ENCODE measurements around the gene SLC13A3.
"Not testable (repeated sequence)": the region's sequence is repeated elsewhere in the genome, so short reads cannot be mapped to it uniquely, and the experiment has no call there.

SLC13A3 gene

GRCh38 chr20:46680684-46681031, 29.4 kb upstream of the SLC13A3 start:
- DNase-seq = no peak

DNA sequence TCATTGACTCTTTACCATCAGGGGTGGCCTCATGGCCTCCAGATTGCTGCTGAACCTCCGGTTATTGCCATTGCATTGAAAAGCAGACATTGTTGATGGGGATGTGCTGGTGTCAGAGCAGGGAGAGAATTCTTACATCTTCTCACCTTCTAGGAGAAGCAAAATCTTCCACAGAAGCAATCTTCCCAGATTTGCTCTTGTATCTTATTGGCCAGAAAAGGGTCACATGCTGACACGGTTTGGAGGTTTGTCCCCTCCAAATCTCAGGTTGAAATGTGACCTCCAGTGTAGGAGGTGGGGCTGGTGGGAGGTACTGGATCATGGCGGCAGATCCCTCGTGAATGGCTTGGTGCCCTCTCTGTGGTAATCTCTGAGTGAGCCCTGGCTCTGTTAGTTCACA, 27.3 kb upstream of the SLC13A3 start:
- DNase-seq = no peak

- DNase-seq = no peak
Observed at GRCh38 chr20:46677608-46678007, 26.3 kb upstream of the SLC13A3 start.

DNA sequence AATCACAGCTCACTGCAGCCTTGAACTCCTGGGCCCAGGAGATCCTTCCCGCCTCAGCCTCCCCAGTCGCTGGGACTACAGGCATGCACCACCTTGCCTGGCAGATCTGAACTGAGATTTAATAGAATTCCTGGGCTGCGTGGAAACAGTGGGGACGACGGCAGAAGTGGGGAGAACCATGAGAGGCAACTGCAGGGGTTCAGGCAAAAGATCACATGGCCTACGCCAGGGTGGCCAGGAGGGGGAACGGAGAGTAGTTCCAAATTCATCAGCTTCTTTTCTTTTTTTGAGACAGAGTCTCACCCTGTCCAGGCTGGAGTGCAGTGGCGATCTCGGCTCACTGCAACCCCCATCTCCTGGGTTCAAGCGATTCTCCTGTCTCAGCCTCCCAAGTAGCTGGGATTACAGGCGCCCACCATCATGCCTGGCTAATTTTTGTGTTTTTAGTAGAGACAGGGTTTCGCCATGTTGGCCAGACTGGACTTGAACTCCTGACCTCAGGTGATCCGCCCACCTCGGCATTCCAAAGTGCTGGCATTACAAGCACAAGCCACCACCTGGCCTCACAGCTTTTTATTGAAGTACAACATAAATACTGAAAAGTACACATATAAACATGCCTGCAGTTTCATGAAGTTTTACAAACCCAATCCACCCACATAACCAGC, 25.5 kb upstream of the SLC13A3 start:
- not testable (repeated sequence) for DNase-seq

DNA sequence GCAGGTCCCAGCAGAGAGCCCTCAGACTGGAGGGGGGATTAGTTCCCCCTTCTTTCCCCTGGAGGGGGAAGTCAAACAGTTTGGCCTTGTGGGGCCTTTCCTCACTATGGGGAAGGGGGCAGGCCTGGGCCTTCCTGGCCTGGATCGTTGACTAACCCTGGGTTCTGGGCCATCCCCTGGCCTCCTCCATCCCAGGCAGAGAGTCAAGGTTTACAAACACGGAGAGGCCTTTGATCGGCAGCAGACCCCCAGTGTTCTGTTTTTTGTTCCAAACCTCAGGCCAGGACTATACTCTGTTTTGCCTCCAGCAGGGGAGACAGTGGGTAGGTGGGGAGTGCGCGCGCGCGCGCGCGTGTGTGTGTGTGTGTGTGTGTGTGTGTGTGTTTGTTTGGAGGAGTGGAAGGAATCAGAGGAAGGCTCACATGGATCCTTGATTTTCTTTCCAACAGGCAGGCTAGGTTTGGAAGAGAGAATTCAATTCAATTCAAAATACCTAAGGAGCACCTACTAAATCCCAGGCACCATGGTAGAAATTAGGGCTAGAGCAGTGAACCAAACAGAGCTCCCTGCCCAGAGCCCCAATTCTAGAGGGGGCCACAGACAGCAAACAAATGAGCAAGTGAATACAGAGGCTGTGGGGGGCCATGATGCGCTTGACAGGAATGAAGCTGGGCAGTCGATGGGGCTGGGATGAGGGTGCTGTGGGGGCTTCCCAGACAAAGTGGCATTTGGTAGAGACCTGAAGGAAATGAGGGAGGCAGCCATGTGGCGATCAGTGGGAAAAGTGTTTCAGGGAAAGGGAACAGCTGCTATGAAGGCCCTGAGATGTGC, 23.2 kb upstream of the SLC13A3 start:
- DNase-seq = no peak

GRCh38 chr20:46673394-46674252, 22.4 kb upstream of the SLC13A3 start:
- DNase-seq = no peak

GRCh38 chr20:46672543-46673148, 21.4 kb upstream of the SLC13A3 start:
- no peak for DNase-seq

DNA sequence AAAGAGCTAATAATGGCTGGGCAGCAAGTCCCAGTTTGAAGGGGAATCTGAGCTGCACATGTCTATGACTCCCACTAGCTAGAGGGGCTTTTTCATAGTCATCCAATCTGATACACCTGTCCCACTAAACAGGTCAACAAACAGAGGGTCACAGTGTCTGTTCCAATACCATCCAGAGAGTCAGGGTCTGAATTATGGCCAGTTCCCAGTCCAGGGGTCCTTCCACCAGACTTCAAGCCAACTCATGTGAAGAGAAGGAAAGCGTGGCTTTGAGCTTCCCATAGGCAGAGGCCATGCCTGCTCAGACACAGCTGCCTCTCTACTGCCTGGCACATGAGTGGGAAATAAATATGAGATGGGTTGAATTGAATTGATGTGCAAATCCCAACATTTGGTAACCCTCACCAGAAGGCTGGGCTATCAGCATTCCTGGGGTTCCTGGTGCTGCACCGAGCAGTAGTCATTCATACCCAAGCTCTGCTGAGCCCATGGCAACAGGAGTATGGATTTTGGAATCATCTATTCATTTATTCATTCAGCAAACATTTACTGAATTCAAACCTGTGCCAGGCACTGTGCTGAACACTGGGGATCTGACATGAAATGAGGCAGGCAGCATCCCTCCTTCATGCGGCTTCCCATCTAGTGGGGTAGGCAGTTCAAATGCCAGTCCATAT, 20.7 kb upstream of the SLC13A3 start:
- no peak for DNase-seq

DNA sequence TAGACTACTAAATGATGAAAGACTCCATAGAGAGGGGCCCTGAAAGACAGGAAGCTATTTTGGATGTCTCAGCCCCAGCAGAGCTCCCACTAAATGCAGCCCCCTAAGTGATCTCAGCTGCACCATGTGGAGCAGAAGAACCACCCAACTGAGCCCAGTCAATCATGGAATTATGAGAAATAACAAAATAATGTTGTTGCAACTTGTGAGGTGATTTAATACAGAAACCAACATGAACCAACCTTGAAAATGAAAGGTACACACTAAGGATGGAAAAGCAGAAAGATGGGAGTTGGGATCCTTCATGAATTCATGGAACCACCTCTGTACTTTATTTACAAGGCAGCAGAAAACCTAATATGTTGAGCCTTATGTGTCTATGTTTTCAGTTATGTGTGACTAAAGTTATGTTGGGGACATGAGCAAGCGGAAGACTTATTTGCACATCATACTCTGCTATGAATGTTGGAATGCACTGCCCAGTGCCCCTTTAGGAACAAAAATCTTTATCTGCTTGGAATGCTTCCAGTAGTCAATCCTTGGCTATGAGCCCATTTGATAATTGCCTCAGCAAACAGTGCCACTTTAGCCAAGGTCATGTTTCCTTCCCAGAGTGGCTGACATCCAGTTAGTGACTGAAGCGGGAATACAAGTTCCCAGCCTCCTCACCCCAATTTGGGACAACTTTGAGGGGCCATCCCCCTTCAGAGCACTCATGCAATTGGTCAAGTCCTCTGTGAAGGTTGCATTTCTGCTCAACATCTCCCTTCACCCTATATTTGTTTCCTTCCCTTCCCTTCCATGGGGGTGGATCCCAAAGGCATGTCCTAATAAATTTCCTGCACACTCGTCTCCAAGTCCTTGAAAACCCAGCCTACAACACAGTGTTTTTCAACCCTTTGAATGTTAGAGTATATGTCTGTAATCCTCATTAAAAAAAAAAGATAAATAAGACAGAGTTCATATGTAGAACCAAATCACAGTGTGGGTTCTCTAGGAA, 19.6 kb upstream of the SLC13A3 start:
- no peak for DNase-seq

- DNase-seq = no peak
Observed at GRCh38 chr20:46670228-46670584, 18.9 kb upstream of the SLC13A3 start.

GRCh38 chr20:46666818-46667515, 15.7 kb upstream of the SLC13A3 start:
- no peak for DNase-seq

DNA sequence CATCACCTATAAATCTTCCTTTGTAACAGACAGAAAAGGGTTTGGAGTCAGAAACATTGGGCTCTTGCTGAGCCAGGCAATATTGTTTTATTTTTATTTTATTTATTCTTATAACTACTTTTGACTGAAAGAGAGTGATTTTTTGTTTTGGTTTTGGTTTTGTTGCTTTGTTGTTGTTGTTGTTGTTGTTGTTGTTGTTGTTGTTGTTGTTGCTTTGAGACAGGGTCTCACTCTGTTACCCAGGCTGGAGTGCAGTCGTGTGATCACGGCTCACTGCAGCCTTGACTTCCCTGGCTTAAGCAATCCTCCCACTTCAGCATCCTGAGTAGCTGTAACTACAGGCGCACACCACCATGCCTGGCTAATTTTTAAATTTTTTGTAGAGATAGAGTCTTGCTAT, 15.0 kb upstream of the SLC13A3 start:
- DNase-seq = no peak

DNA sequence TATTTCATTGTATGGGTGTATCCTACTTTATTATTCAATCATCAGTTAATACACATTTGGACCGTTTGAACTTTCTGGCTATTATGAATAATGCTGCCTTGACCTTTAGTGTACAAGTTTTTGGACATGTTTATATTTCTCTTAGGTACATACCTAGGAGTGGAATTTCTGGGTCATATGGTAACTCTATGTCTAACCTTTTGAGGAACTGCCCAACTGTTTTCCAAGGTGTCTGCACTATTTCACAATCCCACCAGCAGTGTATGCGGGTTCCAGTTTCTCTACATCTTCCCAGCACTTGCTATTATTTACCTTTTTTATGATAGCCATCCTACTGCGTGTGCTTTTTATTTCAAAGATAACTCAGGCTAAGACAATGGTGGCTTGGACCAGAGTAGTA, 14.3 kb upstream of the SLC13A3 start:
- DNase-seq = no peak

DNA sequence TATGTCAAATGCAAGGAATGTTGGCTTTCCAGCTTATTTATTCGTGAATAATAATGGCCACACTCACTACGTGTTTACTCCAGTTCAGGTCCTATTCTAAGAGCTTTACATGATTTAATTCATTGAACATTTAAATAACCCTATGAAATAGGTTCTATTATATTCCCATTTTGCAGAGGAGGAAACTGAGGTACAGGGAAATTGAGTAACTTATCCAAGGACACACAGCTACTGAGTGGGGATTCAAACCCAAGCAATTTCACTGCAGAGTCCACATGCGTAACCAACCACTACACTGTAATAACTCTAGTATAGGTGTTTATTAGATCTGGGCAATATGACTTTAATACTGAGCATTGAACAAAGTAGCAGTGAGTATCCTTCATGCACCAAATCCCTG, 12.3 kb upstream of the SLC13A3 start:
- DNase-seq = no peak

DNA sequence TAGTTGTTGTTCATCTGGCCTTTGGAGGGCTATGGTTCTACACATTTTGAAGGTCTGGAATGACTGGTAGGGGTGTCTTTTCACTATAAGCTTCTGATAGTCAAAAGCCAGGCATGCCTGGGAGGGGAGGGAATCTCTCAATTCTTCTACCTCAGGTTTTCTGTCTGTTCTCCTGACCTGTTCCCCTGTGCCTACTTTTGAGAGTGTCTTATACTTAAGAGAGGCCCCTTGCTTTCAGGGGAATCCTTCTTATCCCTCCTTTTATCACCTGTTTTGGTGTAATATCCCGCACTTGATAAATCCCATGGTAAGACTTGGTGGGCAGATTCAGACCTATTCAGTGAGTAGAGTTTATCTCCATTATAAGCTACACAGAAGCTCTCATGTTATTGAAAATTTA, 10.4 kb upstream of the SLC13A3 start:
- no peak for DNase-seq

- DNase-seq = no peak
Observed at GRCh38 chr20:46660487-46660886, 9.2 kb upstream of the SLC13A3 start.

- DNase-seq = no peak
Observed at GRCh38 chr20:46657618-46658017, 6.4 kb upstream of the SLC13A3 start.

DNA sequence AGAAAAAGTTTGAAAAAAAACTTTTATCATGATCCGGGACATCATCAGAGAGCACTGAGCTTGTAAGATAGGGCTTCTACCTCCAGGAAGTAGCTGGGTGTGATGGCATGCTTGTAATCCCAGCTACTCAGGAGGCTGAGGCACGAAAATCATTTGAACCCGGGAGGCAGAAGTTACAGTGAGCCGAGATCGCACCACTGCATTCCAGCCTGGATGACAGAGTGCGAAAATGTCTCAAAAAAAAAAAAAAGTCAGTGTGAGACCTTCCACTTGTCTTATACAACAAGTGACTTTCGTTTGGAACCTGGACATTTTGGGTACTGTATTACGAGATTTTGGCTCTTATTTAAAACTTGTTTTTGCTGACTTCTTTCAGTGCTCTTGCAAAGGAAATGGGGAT, 5.9 kb upstream of the SLC13A3 start:
- DNase-seq = no peak

DNA sequence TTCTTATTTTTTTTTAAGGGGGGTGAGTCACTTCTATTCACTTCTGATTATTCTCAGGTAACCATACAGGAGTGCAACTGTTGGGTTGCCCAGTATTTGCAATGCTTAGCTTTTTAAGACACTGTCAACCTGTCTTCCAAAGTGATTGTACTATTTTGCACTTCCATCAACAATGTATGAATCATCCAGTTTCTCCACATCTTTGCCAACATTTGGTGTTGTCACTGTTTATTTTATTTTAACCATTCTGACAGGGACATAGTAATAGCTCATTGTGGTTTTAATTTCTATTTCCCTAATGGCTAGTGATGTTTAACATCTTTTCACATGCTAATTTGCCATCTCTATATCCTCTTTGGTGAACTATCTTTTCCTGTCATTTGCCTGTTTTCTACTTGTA, 1.4 kb upstream of the SLC13A3 start:
- no peak for DNase-seq

- no peak for DNase-seq
Observed at GRCh38 chr20:46650575-46651090, 626 bp downstream of the SLC13A3 start.

Measured in islet precursor cell (in vitro differentiated cells).